ENCODE results near the gene HTN3. TPM values are rescaled to one million over a fixed set of nuclear protein-coding genes. Genes with fewer than 3 reads are reported as not detected.
"Not testable (repeated sequence)": the region's sequence is repeated elsewhere in the genome, so short reads cannot be mapped to it uniquely, and the experiment has no call there.

The HTN3 gene
- total RNA-seq, 1 experiment from 2014 or later, result not detected

GRCh38 chr4:70008771-70009170 lies 19.5 kb upstream of the HTN3 start:
- H3K36me3 Mint-ChIP-seq (ENCODE audit: insufficient read depth, unreplicated experiment), result no peaks in the 10 kb centered on the region
- H3K9me3 Mint-ChIP-seq (ENCODE audit: unreplicated experiment), result peaks cover 19% of the 10 kb centered on the region
- Histone ChIP-seq H3K4me3 (ENCODE audit: low read depth, low read length) (no peak overlapping the region), H3K36me3 (ENCODE audit: control insufficient read depth, insufficient read depth, low read length) (no peaks in the 10 kb centered on the region), H3K4me1 (no peaks in the 10 kb centered on the region; the same call in 1 of the 2 replicates), H3K27me3 (replicated peaks; ENCODE audit: control insufficient read depth, insufficient read depth, low read length) (no peaks in the 10 kb centered on the region), H3K9me3 (no peaks in the 10 kb centered on the region)
- peak overlapping the region; percentile 64 for H3K27ac Mint-ChIP-seq (ENCODE audit: unreplicated experiment)
- no peak overlapping the region for H3K4me3 Mint-ChIP-seq (ENCODE audit: unreplicated experiment)
- POLR2A ChIA-PET, result no interaction called here
- H3K27me3 Mint-ChIP-seq (ENCODE audit: insufficient read depth, unreplicated experiment), result no peaks in the 10 kb centered on the region
- DNase-seq, result no peak
- CTCF ChIA-PET, result no interaction called here
- H3K4me1 Mint-ChIP-seq (ENCODE audit: low read depth, unreplicated experiment), result peaks cover 11% of the 10 kb centered on the region
- intact Hi-C loops (cut with micrococcal nuclease; ENCODE audit: unreplicated experiment), result no loop called here
- no TSS peak for BruUV-seq (replicated peaks)
- no peak for TF ChIP-seq CTCF (IDR thresholded peaks at IDR 0.05; ENCODE audit: insufficient read depth in 1 of 2, low read depth in 1 of 2, low read length in 1 of 2, severe bottlenecking in 1 of 2, unreplicated experiment in 1 of 2)

GRCh38 chr4:70019006-70019405 lies 9.3 kb upstream of the HTN3 start:
- H3K4me1 ChIP-seq; H3K27me3 Mint-ChIP-seq (ENCODE audit: insufficient read depth, unreplicated experiment); H3K4me3 ChIP-seq (ENCODE audit: low read depth, low read length); H3K27ac Mint-ChIP-seq (ENCODE audit: unreplicated experiment); H3K36me3 ChIP-seq (ENCODE audit: control insufficient read depth, insufficient read depth, low read length); intact Hi-C loops (cut with micrococcal nuclease; ENCODE audit: unreplicated experiment); H3K4me3 Mint-ChIP-seq (ENCODE audit: unreplicated experiment); H3K36me3 Mint-ChIP-seq (ENCODE audit: insufficient read depth, unreplicated experiment); POLR2A ChIA-PET; H3K9me3 ChIP-seq; DNase-seq; H3K27me3 ChIP-seq (replicated peaks; ENCODE audit: control insufficient read depth, insufficient read depth, low read length); CTCF ChIA-PET; H3K4me1 Mint-ChIP-seq (ENCODE audit: low read depth, unreplicated experiment); H3K9me3 Mint-ChIP-seq (ENCODE audit: unreplicated experiment); BruUV-seq (replicated peaks): not testable (repeated sequence)

- POLR2A ChIA-PET, result no interaction called here
- H3K4me1 Mint-ChIP-seq (ENCODE audit: low read depth, unreplicated experiment), result peaks cover 5% of the 10 kb centered on the region
- H3K27me3 ChIP-seq (replicated peaks; ENCODE audit: control insufficient read depth, insufficient read depth, low read length), result no peaks in the 10 kb centered on the region
- no peak overlapping the region for H3K4me3 ChIP-seq (ENCODE audit: low read depth, low read length)
- intact Hi-C loops (cut with micrococcal nuclease; ENCODE audit: unreplicated experiment), result no loop called here
- no peak for TF ChIP-seq CTCF (IDR thresholded peaks at IDR 0.05; ENCODE audit: insufficient read depth in 1 of 2, low read depth in 1 of 2, low read length in 1 of 2, severe bottlenecking in 1 of 2, unreplicated experiment in 1 of 2)
- BruUV-seq (replicated peaks), result no TSS peak
- H3K27me3 Mint-ChIP-seq (ENCODE audit: insufficient read depth, unreplicated experiment), result no peaks in the 10 kb centered on the region
- CTCF ChIA-PET, result no interaction called here
- H3K9me3 ChIP-seq, result no peaks in the 10 kb centered on the region
- H3K9me3 Mint-ChIP-seq (ENCODE audit: unreplicated experiment), result peaks cover 12% of the 10 kb centered on the region
- no peaks in the 10 kb centered on the region for H3K36me3 ChIP-seq (ENCODE audit: control insufficient read depth, insufficient read depth, low read length)
- no peaks in the 10 kb centered on the region for H3K4me1 ChIP-seq
- no peak overlapping the region for H3K4me3 Mint-ChIP-seq (ENCODE audit: unreplicated experiment)
- H3K27ac Mint-ChIP-seq (ENCODE audit: unreplicated experiment), result no peak overlapping the region
- no peak for DNase-seq
- no peaks in the 10 kb centered on the region for H3K36me3 Mint-ChIP-seq (ENCODE audit: insufficient read depth, unreplicated experiment)
Observed at GRCh38 chr4:70023218-70023617, 5.0 kb upstream of the HTN3 start.

GRCh38 chr4:70027011-70027410 lies 1.2 kb upstream of the HTN3 start:
- no peak overlapping the region for H3K4me3 ChIP-seq (ENCODE audit: low read depth, low read length)
- ChIA-PET CTCF (no interaction called here), POLR2A (no interaction called here)
- Mint-ChIP-seq H3K9me3 (ENCODE audit: unreplicated experiment) (peaks cover 12% of the 10 kb centered on the region), H3K4me3 (ENCODE audit: unreplicated experiment) (no peak overlapping the region), H3K27me3 (ENCODE audit: insufficient read depth, unreplicated experiment) (no peaks in the 10 kb centered on the region), H3K36me3 (ENCODE audit: insufficient read depth, unreplicated experiment) (no peaks in the 10 kb centered on the region), H3K27ac (ENCODE audit: unreplicated experiment) (no peak overlapping the region), H3K4me1 (ENCODE audit: low read depth, unreplicated experiment) (peaks cover 5% of the 10 kb centered on the region)
- H3K27me3 ChIP-seq (replicated peaks; ENCODE audit: control insufficient read depth, insufficient read depth, low read length), result no peaks in the 10 kb centered on the region
- BruUV-seq (replicated peaks), result no TSS peak
- intact Hi-C loops (cut with micrococcal nuclease; ENCODE audit: unreplicated experiment), result no loop called here
- no peaks in the 10 kb centered on the region for H3K9me3 ChIP-seq
- H3K36me3 ChIP-seq (ENCODE audit: control insufficient read depth, insufficient read depth, low read length), result no peaks in the 10 kb centered on the region
- no peaks in the 10 kb centered on the region for H3K4me1 ChIP-seq
- no peak for DNase-seq
- no peak for TF ChIP-seq CTCF (IDR thresholded peaks at IDR 0.05; ENCODE audit: insufficient read depth in 1 of 2, low read depth in 1 of 2, low read length in 1 of 2, severe bottlenecking in 1 of 2, unreplicated experiment in 1 of 2)

- H3K27me3 ChIP-seq (replicated peaks; ENCODE audit: control insufficient read depth, insufficient read depth, low read length); H3K27ac Mint-ChIP-seq (ENCODE audit: unreplicated experiment); H3K4me1 ChIP-seq; H3K36me3 ChIP-seq (ENCODE audit: control insufficient read depth, insufficient read depth, low read length); H3K4me3 ChIP-seq (ENCODE audit: low read depth, low read length); H3K4me1 Mint-ChIP-seq (ENCODE audit: low read depth, unreplicated experiment); POLR2A ChIA-PET; H3K9me3 ChIP-seq; H3K36me3 Mint-ChIP-seq (ENCODE audit: insufficient read depth, unreplicated experiment); DNase-seq; intact Hi-C loops (cut with micrococcal nuclease; ENCODE audit: unreplicated experiment); H3K4me3 Mint-ChIP-seq (ENCODE audit: unreplicated experiment); BruUV-seq (replicated peaks); CTCF ChIA-PET; H3K27me3 Mint-ChIP-seq (ENCODE audit: insufficient read depth, unreplicated experiment): not testable (repeated sequence)
- H3K9me3 Mint-ChIP-seq (ENCODE audit: unreplicated experiment), result peaks cover 20% of the 10 kb centered on the region
Observed at GRCh38 chr4:70037559-70037958, 9.3 kb downstream of the HTN3 start.

Data from Caco-2 (cell line).